ENCODE data around the gene HSPA13. TPM values are rescaled to one million over a fixed set of nuclear protein-coding genes. Genes with fewer than 3 reads are reported as not detected.

The HSPA13 gene
- 12.3 to 18.4 TPM (median 15.0 TPM) in 5 replicates for total RNA-seq (2022; extraction: Qiagen RNA extraction)

DNA sequence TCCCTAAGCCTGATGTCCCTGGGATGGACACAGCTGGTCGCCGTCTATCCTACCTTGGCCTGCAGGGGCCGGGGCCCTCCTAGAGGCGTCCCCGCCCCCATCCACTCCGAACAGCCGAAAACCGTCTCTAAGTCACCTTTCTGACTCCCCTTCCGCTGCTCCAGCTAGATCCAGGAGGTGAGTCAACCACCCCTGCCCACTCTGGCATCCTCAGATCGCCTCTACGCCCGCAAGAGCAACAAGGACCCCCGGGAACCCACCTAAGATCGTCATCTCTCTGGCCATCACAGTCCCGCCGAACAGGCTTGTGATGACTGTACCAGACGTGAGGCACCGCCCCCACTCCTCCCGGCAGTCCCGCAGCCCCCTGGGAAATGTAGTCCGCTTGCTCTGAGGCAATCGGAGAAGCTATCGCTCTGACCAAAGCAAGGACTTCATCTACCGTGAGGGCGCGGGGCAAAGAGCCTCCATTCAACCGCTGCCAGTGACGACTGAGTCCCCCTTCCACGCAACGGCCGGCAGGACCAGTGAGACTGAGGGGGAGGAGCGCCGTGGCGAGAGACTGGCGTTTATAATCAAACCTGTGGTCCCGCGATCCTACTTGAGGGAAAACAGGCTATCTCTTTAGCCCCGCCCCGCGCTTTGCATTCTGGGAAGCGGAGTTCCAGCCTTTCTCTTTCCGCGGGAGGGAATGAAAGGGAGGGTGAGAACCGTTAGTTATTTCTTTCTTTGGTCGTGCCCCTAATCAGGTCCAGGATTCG, at the start of gene HSPA13:
HSPA13 (minus strand) TSS at position 312 of the 761 bp plus-strand sequence; CDS start at position 285, 27 bp downstream.

Other genes with a start within 250 kb of the HSPA13 start
- gene LIPI, start 172.2 kb downstream of the HSPA13 start, total RNA-seq (2022; extraction: Qiagen RNA extraction), result not detected in 5 replicates
- 0.03 to 0.07 TPM (median 0.06 TPM) in 3 of 5 replicates, not detected in the others for gene RBM11, start 167.0 kb downstream of the HSPA13 start, total RNA-seq (2022; extraction: Qiagen RNA extraction)
- 0.05 to 0.07 TPM in 2 of 5 replicates, not detected in the others for gene SAMSN1, start 163.2 kb upstream of the HSPA13 start, total RNA-seq (2022; extraction: Qiagen RNA extraction)